ENCODE data around the gene IQCE. TPM values are rescaled to one million over a fixed set of nuclear protein-coding genes. Genes with fewer than 3 reads are reported as not detected.

The IQCE gene
- total and polyA plus RNA-seq, 2 donors: 8.9 to 9.3 TPM

GRCh38 chr7:2517026-2517425 is 41.8 kb upstream of the IQCE start:
- Histone ChIP-seq H3K36me3 (ENCODE audit: insufficient read depth) (no peaks in the 10 kb centered on the region), H3K4me1 (ENCODE audit: insufficient read depth) (no peaks in the 10 kb centered on the region), H3K4me3 (ENCODE audit: low read depth, low read length) (no peak overlapping the region), H3K27ac (ENCODE audit: low read depth) (no peak overlapping the region)
- DNase-seq (ENCODE audit: extremely low spot score): no peak
- 51% methylated on average over 8 of the region's 8 CpGs for WGBS

- DNase-seq (ENCODE audit: extremely low spot score): no peak
- Histone ChIP-seq H3K36me3 (ENCODE audit: insufficient read depth) (no peaks in the 10 kb centered on the region), H3K4me3 (ENCODE audit: low read depth, low read length) (no peak overlapping the region), H3K27ac (ENCODE audit: low read depth) (no peak overlapping the region), H3K4me1 (ENCODE audit: insufficient read depth) (no peaks in the 10 kb centered on the region)
- 57% methylated on average over 18 of the region's 18 CpGs for WGBS
Measured at GRCh38 chr7:2517678-2518507, 40.9 kb upstream of the IQCE start.

- H3K4me1 ChIP-seq (ENCODE audit: insufficient read depth): no peaks in the 10 kb centered on the region
- no peaks in the 10 kb centered on the region for H3K36me3 ChIP-seq (ENCODE audit: insufficient read depth)
- DNase-seq (ENCODE audit: extremely low spot score): no peak
- peak overlapping the region; percentile 58 for H3K4me3 ChIP-seq (ENCODE audit: low read depth, low read length)
- H3K27ac ChIP-seq (ENCODE audit: low read depth): no peak overlapping the region
- 8% methylated on average over 41 of the region's 41 CpGs for WGBS
Measured at GRCh38 chr7:2518737-2519118, 40.1 kb upstream of the IQCE start.

GRCh38 chr7:2519119-2519930 is 39.5 kb upstream of the IQCE start, which contains the start of gene LFNG:
TSS of gene LFNG (plus strand) at chr7:2519774. CDS start at chr7:2519862, 88 bp downstream.
- Histone ChIP-seq H3K4me3 (ENCODE audit: low read depth, low read length) (peak within 1 kb of the TSS; percentile 58), H3K36me3 (ENCODE audit: insufficient read depth) (no peaks in the 10 kb centered on the region), H3K27ac (ENCODE audit: low read depth) (no peak within 1 kb of the TSS), H3K4me1 (ENCODE audit: insufficient read depth) (no peaks in the 10 kb centered on the region)
- WGBS: under 1% methylated on average over 95 of the region's 95 CpGs
- no peak for DNase-seq (ENCODE audit: extremely low spot score)

- no peaks in the 10 kb centered on the region for H3K36me3 ChIP-seq (ENCODE audit: insufficient read depth)
- peak overlapping the region; percentile 58 for H3K4me3 ChIP-seq (ENCODE audit: low read depth, low read length)
- WGBS: 6% methylated on average over 37 of the region's 37 CpGs
- H3K4me1 ChIP-seq (ENCODE audit: insufficient read depth): no peaks in the 10 kb centered on the region
- no peak for DNase-seq (ENCODE audit: extremely low spot score)
- no peak overlapping the region for H3K27ac ChIP-seq (ENCODE audit: low read depth)
Measured at GRCh38 chr7:2520131-2520760, 38.5 kb upstream of the IQCE start.

GRCh38 chr7:2520761-2521290 is 38.0 kb upstream of the IQCE start:
- Histone ChIP-seq H3K27ac (ENCODE audit: low read depth) (no peak overlapping the region), H3K36me3 (ENCODE audit: insufficient read depth) (no peaks in the 10 kb centered on the region), H3K4me3 (ENCODE audit: low read depth, low read length) (peak overlapping the region; percentile 58), H3K4me1 (ENCODE audit: insufficient read depth) (no peaks in the 10 kb centered on the region)
- DNase-seq (ENCODE audit: extremely low spot score): no peak
- WGBS: 37% methylated on average over 12 of the region's 12 CpGs

- Histone ChIP-seq H3K4me3 (ENCODE audit: low read depth, low read length) (peak overlapping the region; percentile 58), H3K4me1 (ENCODE audit: insufficient read depth) (no peaks in the 10 kb centered on the region), H3K27ac (ENCODE audit: low read depth) (no peak overlapping the region), H3K36me3 (ENCODE audit: insufficient read depth) (no peaks in the 10 kb centered on the region)
- DNase-seq (ENCODE audit: extremely low spot score): no peak
- WGBS: 38% methylated on average over 21 of the region's 21 CpGs
Measured at GRCh38 chr7:2521341-2521745, 37.4 kb upstream of the IQCE start.

GRCh38 chr7:2521952-2522591 is 36.7 kb upstream of the IQCE start:
- H3K4me1 ChIP-seq (ENCODE audit: insufficient read depth): no peaks in the 10 kb centered on the region
- 43% methylated on average over 17 of the region's 17 CpGs for WGBS
- H3K27ac ChIP-seq (ENCODE audit: low read depth): no peak overlapping the region
- DNase-seq (ENCODE audit: extremely low spot score): no peak
- peak overlapping the region; percentile 13 for H3K4me3 ChIP-seq (ENCODE audit: low read depth, low read length)
- no peaks in the 10 kb centered on the region for H3K36me3 ChIP-seq (ENCODE audit: insufficient read depth)

GRCh38 chr7:2522780-2523433 is 35.9 kb upstream of the IQCE start:
- Histone ChIP-seq H3K4me1 (ENCODE audit: insufficient read depth) (no peaks in the 10 kb centered on the region), H3K36me3 (ENCODE audit: insufficient read depth) (no peaks in the 10 kb centered on the region), H3K27ac (ENCODE audit: low read depth) (peak overlapping the region; percentile 57), H3K4me3 (ENCODE audit: low read depth, low read length) (peak overlapping the region; percentile 13)
- DNase-seq (ENCODE audit: extremely low spot score): no peak
- WGBS: 56% methylated on average over 19 of the region's 19 CpGs

- WGBS: 52% methylated on average over 22 of the region's 22 CpGs
- H3K27ac ChIP-seq (ENCODE audit: low read depth): peak overlapping the region; percentile 72
- H3K36me3 ChIP-seq (ENCODE audit: insufficient read depth): no peaks in the 10 kb centered on the region
- peak overlapping the region; percentile 13 for H3K4me3 ChIP-seq (ENCODE audit: low read depth, low read length)
- H3K4me1 ChIP-seq (ENCODE audit: insufficient read depth): no peaks in the 10 kb centered on the region
- DNase-seq (ENCODE audit: extremely low spot score): no peak
Measured at GRCh38 chr7:2523461-2523936, 35.3 kb upstream of the IQCE start.

- no peak for DNase-seq (ENCODE audit: extremely low spot score)
- Histone ChIP-seq H3K36me3 (ENCODE audit: insufficient read depth) (no peaks in the 10 kb centered on the region), H3K27ac (ENCODE audit: low read depth) (peak overlapping the region; percentile 72), H3K4me3 (ENCODE audit: low read depth, low read length) (no peak overlapping the region), H3K4me1 (ENCODE audit: insufficient read depth) (no peaks in the 10 kb centered on the region)
- 49% methylated on average over 51 of the region's 51 CpGs for WGBS
Measured at GRCh38 chr7:2523941-2524807, 34.6 kb upstream of the IQCE start.
